Hematopoietic multipotent progenitor cell treated with erythropoietin and hydrocortisone succinate and interleukin-3 and kit ligand, for 8 days (in vitro differentiated cells): Measurements from ENCODE around the gene TUBE1.
A peak's percentile ranks its signal among the peaks of the same experiment; 100 is the strongest.

Experiments
- DNase-seq: peaks from one replicate; pipeline ENCODE4 v3.0.0-alpha.2; 2015

The TUBE1 gene

DNA sequence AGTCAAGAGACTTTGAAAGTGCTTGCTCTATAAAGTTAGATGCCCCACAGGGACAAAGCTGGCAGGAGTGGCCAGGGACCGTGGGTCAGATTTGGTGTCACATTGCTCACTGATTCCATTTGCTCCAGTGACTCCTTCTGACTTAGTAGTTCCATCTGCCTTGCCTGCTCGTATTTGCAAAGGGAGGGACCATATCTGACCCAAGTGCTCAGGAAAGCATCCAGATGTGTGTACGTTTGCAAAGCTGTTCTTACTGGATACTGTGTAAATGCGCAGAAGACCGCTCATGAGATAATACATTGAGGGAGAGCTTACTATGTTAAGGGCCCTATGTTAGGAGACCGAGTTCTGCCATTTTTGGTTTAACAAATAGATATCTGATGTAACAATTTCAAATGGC lies 54.6 kb downstream of the TUBE1 start:
- DNase-seq = no peak

DNA sequence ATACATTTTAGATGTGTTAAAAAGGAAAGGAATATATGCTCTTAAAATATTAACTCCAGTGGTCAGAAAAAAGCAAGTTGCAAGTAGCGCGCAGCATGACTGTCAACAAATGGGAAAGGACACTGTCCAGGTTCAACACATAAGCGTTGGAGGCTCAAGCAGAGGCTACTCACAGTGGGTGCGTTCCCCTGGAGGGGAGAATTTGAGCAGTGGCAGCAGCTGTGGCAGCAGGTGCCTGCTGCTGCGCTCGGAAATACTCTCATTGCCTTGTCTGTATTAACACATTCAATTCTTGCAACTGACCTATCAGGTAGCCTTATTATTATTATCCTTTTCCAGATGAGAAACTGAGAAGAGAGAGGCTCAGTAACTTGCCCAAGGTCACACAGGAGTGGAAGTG lies 55.3 kb downstream of the TUBE1 start:
- no peak for DNase-seq

DNA sequence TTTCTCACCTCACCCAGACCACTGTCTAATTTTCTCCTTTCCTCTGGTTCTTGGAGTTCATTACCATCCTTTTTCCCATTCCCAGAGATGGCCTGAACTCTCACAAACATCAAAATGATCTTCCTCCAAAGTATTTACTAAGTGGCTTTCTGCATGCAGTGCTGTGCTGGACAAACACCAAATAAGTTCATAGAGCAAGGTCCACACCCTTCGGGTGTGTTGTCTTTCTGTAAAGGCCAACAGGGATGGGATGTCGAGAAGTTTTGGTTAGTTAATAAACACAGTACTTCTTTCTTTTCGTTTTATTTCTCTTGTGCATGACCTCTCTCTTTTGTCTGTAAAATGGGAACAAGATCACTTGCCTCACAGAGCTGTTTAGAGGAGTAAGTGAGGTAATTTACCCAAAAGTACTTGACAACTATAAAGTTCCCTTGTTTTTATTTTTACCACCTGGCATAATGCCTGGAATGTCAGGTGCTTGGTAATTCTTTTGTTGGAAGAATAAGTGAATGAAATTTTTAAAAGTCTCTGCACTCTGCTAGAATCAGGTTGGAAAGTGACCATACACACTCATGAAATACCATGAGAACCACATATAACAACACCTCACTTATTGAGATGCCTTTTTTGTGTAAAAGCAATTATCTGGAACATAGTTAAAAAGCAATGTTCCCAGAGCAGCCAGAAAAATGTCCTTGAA lies 56.2 kb downstream of the TUBE1 start:
- DNase-seq = no peak

DNA sequence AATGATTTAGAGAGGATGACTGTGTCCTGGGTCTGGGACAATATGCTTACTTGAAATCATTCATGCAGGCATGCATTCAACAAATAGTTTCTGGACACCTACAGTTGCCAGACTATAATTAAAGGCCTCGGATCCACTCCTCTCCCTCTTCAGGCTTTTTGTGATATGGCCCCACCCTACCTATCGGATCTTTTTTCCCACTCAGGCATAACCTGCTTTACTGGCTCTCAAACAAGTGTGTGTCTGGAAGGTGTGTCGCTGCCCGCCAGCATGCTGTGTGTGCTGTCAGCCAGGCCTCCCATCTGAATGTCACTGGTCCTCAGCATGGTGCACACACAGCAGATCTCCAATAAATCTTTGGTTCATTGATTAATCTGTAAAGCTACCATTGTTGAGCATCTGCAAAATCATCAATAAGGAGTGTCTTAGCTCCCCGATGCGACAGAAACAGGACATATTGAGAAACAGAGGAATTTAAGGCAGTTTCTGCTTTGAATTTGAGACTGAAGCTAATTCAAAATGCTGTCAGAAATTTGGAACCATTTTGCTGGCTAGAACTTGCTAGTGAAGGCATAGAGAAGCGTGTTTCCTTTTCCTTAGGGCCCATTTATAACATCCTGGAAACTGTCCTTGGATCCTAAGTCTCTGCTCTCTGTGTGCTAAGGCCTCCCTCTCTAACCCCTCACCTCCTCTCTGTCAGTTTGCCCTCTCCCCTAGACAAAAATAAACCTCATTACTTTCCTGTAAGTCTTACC lies 56.9 kb downstream of the TUBE1 start:
- DNase-seq = no peak

DNA sequence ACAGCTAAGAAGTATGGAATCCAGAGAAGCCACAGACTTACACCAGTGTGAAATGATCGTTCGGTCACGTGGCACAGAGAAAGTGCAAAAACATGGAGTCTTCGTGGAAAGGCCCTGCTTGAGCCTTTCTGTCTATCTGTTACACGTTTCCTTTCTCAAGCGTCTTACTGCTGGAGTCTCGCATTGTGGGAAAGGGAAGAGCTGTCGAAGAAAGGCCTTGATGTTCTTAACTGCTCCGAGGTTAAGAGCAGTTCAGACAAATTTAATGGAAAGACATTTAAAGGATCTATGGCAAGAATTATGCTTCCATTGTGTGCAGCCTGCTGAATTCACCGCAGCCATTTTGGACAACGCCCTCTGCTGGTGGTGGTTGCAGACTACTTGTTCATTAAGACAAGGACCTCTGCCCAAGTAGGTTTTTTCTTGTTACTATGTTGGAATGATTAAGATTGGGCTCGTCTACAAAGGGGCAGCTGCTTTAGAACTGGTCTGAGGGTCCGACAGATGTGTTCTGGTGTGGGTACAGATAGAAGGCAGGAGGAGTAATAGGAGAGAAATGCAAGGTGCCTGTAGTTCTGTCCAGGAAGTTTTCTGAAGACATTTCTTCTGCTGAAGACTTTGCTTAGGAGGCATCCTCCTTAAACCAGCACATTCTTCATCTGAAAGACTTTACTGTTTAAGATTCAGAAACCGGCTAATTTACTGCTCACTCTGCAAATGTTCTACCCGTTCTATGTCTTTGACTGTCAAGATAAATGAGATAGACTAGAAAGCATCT lies 58.0 kb downstream of the TUBE1 start:
- DNase-seq = peak; percentile 74

DNA sequence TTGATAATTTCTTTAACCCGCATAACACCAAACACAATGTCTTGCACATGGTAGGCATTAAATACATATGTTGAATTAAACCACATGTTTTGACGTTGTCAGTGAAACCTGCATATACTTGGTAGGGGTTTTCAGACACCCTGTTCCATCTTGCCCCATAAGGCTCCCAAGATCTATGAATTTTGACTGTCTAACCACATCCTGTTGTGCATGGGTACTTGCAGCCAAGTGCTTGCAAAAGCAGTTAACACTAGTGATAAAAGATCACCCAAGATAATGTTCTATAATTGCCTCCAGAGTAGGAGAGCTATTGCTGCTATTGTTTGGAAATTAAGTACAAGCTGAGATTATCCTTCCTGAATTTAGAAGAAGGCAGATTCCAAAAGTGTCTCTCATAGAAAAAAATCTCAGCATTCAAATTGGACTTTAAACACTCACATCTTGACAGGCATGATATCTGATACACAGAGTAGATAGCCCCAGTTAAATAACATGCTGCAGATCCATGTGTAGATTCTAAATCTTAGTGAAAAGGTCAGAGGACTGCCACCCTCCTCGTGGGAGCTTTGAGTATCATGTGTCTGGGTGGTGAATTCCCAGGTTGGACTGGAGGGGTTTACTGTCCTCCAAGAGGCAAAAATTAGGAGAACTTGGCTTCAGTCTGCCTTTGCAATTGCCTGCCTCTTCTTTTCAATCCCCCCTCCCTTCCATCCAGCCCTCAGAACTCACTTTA lies 59.2 kb downstream of the TUBE1 start:
- peak; percentile 29 for DNase-seq

DNA sequence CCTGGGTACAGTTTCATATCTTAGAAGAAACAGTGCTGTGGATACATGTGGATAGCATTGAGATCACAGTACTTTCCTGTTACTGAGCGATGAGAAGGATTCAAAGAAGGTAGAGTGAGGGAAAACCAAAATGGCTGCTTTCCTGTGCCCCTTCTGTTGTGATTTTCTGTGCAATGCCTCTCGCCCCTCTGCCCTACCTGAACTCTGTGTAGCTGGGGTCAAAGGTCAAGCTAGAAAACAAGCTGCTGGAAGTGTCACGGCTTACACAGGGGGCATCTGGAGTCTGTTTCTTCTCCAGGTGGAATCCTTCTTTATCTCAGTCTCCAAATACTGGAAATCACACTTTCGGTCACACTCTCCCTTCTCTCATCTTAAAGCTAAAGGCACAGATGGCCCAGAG lies 60.3 kb downstream of the TUBE1 start:
- no peak for DNase-seq

DNA sequence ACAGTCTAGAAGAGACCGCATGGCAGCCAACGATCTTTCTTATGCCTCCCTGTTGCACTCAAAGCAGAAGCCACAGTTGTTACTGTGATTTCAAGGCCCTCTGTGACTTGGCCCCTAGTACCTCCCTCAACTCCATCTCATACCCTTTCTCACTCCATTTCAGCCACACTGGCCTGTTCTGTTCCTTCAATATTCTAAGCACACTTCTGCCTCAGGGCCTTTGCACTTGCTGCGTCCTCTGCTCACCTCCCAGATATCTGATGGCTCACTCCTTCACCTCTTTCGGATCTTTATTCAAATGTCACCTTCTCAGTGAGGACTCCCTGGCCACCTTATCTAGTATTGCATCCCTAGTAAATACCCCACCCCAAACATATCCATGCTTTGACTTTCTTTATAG lies 62.8 kb downstream of the TUBE1 start:
- no peak for DNase-seq

DNA sequence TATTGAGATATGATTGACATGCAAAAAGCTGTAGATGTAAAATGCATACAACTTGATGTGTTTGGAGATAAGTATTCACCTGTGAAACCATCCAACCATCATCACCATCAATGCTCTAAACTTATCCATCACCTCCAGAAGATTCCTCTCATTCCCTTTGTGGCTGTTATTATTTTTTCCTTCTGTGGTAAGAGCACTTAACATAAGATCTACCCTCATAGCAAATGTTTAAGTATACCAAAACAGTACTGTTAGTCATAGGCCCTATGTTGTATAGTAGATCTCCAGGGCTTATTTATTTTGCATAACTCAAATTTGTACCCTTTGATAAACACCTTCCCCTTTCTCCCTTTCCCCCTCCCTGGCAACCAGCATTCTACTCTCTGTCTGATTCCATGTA lies 64.5 kb downstream of the TUBE1 start:
- DNase-seq = no peak

DNA sequence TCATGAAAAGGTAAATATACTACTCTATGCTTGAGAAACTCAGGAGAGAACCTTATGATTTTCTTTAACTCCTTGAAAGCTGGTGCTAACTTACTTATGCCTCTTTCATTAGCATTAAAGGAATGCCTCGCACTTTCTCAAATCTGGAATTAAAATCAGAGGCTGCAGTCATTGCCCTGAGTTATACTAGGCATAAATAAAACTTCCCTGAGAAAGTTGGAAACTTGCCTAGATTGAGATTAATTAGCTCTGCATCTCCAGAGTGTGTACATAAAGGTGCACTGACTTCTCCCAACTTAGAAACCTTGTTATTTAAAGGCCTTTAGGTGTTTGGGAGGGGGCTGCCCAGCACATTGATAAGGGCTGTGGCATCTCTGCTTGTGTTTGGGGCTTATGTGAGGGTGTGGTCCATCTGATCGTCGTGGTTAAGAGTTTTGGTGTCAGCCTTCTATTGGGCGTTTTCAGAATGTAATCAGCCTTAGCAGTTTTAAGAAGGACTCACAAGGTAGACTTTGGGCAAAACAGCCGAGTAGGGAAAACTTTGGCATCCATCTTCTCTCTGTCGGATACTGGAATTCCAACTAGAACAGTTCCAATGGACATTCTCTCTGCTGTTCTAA lies 65.5 kb downstream of the TUBE1 start:
- peak; percentile 16 for DNase-seq
